ENCODE measurements around the gene GPR179.
A peak's percentile ranks its signal among the peaks of the same experiment; 100 is the strongest.

The GPR179 gene

DNA sequence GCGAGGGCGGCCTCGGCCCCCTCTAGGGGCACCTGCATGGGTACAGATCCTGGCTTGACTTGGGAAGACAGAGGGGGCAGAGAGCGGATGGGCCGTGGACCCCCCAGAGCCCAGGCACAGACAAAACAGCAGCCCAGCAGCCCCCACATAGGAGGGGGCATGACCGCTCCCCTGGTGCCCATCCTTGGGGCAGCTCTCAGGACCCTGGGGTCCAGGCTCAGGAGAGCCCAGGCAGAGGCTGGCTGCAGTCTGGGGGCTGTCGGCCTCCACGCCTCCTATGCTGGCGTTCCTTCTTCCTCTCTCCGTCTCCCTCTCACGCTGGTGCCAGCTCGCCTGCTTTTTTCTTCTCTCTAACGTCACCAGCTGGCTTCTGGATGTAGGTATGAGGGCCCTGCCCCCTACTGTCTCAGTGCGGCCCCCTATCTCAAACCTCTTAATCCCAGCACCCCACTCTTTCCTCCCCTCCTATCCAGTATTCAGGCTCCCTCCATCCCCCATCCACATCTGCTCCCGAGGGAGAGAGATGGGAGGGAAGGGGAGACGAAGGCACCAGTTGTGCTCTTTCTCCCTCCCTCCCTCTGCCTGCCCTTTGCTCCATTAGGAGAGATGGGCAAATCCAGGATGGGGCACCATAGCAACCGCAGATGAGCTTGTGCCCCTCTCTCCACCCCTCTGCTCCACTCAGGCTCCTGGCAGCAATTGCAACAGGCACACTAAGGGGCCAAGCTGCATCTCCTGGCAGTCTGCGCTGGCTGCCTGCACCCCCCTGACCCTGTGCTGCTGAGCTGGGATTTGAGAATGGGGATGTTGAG is at the start of gene GPR179:
GPR179 (minus strand) TSS at position 349 of the 812 bp plus-strand sequence; CDS start at position 182, 167 bp downstream.
- DNase-seq, result no peak

DNA sequence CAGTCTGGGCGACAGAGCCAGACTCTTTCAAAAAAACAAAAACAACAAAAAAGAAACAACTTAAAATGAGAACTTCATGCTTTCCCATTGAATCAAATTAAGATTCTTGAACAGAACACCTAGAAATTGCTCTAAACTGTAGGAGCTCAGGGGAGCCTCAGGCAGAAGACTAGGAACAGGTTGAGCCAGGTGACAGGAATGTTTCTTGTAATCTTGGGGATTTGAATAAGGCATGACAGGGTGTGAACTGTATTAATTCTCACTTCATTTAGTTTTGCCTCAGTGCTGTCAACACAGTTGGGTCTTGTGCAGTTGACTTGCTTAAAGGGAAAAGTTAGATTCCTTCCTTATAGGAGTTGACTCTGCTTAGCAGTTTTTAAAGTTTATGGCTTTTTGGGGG is 35.7 kb upstream of the GPR179 start:
- no peak for DNase-seq

GRCh38 chr17:38369124-38369886 is 25.5 kb upstream of the GPR179 start:
- DNase-seq, result no peak

- no peak for DNase-seq
Measured at GRCh38 chr17:38364741-38365140, 21.0 kb upstream of the GPR179 start.

DNA sequence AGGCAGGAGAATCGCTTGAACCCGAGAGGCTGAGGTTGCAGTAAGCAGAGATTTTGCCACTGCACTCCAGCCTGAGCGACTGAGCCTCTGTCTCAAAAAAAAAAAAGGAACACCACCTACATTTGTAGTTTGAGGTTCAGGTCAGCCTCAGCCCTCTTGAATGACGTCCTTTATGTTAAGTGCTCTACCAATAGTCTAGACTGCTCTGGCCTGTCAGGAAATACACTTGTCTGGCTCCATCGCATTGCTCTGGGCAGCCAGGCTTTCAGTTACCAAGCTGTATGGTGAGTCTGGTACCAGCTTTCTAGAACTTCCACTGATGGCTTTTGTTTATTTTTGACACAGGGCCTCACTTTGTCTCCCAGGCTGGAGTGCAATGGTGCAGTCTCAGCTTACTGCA is 19.3 kb upstream of the GPR179 start:
- no peak for DNase-seq

DNA sequence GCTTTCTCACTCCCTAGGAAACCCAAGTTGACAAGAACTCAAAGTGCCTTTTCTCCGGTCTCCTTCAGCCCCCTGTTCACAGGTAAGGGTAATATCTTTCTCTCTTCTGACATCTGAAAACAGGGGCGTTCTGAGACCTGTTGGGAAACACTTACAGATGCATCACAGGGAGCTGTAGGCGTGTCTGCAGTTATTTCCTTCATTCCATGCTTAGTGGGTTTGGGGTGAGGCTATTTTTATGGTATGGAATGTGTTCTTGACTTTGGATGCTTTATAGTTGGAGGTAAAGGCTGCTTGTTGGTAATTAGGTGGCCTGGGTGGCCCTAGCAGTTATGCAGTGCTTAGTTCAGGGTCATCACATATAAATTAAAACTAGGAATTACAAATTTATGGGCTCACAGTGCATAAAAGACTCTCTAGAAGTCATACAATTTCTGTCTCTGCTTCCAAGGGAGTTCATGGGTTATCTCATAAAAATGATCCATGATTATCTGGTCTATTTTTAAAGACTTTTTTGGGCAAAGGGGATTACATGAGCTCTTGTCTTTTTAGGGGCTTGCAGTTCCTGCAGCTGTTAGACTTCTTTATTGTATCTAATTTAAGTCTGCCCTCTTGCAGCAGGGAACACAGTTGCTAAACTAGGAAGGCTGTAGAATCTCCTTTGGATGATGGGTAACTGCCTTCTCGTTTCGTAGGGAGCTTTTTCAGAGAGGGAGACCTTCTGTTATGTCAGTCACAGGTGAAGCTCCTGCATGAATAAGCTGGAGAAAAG is 18.1 kb upstream of the GPR179 start:
- no peak for DNase-seq

GRCh38 chr17:38358586-38359513 is 15.1 kb upstream of the GPR179 start:
- no peak for DNase-seq

- no peak for DNase-seq
Measured at GRCh38 chr17:38357486-38358123, 13.8 kb upstream of the GPR179 start.

DNA sequence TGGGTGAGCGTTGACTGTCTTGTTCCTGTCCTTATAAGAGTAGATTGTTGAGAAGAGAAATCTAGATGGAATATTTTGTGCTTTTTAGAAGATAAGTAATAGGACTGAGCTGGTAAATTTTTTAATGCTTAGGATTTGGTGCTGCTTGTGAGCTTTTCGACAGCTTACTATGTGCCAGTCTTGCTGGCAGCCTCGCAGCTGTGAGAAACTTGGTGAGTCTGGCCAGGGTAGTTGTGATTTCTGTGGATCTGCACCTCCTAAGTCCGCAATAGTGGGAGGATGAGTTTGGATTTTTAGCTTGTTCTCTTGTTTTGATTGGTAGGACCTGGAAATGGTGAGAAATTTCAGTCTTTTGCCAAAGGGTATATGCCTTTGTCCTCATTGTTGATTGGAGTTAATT is 11.5 kb upstream of the GPR179 start:
- DNase-seq, result no peak

DNA sequence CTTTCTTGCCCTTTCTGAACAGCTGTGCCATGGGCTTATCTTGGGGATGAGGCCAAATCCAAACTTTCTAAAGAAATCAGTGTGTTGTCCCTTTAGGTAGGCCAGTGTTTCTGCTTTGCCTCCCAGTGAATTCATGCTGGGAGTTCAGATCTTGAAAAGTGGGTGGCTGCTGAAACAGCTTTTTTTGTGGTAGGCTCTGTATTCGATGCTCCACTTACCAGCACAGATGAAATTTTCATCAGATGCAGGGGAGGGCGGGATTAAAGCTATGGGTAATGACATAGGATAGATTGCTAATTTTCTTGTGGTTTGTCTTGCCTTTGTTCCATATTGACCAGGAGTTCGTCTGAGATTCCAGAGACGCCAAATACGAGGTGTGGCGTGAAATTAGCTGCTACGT is 10.7 kb upstream of the GPR179 start:
- no peak for DNase-seq

- no peak for DNase-seq
Measured at GRCh38 chr17:38353668-38354067, 9.9 kb upstream of the GPR179 start.

GRCh38 chr17:38353086-38353604 is 9.4 kb upstream of the GPR179 start:
- DNase-seq, result no peak

DNA sequence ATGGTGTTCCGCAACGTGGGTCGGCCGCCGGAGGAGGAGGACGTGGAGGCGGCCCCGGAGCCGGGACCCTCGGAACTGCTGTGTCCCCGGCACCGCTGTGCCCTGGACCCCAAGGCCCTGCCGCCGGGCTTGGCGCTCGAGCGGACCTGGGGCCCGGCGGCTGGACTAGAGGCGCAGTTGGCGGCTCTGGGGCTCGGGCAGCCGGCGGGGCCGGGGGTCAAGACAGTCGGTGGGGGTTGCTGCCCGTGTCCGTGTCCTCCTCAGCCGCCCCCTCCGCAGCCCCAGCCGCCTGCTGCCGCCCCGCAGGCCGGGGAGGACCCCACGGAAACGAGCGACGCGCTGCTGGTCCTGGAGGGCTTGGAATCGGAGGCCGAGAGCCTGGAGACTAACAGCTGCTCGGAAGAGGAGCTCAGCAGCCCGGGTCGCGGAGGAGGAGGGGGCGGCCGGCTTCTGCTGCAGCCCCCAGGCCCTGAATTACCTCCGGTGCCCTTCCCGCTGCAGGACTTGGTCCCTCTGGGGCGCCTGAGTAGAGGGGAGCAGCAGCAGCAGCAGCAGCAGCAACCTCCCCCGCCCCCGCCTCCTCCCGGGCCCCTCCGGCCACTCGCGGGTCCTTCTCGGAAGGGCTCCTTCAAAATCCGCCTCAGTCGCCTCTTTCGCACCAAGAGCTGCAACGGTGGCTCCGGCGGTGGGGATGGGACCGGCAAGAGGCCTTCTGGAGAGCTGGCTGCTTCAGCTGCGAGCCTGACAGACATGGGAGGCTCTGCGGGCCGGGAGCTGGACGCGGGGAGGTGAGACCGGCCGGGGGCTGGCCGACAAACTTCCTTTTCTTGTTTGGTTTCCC is 8.7 kb upstream of the GPR179 start:
- no peak for DNase-seq

DNA sequence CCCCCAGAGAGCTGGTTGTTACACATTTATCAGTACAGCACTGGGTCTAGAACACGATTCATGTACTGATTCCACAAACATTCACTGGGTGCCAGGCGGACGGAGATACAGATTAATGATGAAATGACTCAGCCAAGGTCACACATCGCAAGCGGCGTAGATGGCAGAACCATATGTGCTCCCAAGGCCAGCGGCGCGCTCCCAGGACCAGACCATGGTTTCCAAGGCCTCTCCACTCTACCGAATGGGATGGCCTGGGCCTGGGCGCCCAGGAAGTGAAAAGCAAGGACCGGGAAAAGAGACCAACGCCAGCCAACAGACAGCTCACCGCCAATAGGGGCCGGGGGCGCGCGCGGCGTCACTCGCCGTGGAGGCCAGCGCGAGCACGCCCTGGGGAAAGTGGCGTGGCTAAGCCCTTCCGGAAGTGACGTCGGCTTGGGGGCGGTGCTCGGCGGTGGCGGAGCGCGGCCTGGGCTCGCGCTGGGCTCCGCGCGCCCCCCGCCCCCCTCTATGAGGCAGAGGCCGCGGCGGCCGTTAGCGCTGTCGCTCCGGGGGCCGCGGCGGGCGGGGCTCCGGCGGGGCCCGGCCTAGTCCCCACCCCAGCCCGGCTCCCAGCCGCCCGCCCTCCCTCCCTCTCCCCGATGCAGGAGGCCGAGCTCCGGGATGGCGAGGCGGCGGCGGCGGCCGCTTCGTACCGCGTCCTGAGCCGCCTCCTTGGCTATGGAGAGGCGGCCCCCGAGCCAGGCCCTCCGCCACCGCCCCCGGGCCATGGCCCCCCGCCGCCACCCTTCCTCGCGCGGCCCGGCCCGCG is 7.9 kb upstream of the GPR179 start, which contains the start of gene SOCS7:
SOCS7 (plus strand) TSS at position 433 of the 811 bp plus-strand sequence; CDS start at position 642, 209 bp downstream.
- DNase-seq, result peak; percentile 87 to 94

GRCh38 chr17:38350035-38350434 is 6.3 kb upstream of the GPR179 start:
- no peak for DNase-seq

GRCh38 chr17:38349097-38349730 is 5.5 kb upstream of the GPR179 start:
- DNase-seq, result peak; percentile 74 to 79

DNA sequence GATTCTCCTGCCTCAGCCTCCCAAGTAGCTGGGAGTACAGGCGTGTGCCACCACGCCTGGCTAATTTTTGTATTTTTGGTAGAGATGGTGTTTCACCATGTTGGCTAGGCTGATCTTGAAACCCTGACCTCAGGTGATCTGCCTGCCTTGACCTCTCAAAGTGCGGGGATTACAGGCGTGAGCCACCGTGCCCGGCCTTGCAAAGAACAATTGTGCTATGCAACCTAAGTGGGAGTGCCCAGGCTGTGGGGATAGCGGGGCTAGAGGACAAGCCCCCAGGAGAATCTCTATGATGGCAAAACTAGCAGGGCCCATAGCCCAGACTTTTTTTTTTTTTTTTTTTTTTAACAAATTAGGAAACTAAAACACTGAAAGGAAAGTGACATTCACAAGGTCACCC is 2.0 kb upstream of the GPR179 start:
- no peak for DNase-seq

GRCh38 chr17:38344420-38344745 is 627 bp upstream of the GPR179 start:
- no peak for DNase-seq
